HG03103 (cell line): ENCODE data around the gene STRAP.
"Not testable (repeated sequence)": the region's sequence is repeated elsewhere in the genome, so short reads cannot be mapped to it uniquely, and the experiment has no call there.

Source experiments
- ATAC-seq: cut with Tn5 transposase; IDR thresholded peaks from one replicate; pipeline ENCODE4 v1.9.1; 2021; ENCODE audit warnings: low read depth; ENCODE audit not compliant: unreplicated experiment

STRAP gene

DNA sequence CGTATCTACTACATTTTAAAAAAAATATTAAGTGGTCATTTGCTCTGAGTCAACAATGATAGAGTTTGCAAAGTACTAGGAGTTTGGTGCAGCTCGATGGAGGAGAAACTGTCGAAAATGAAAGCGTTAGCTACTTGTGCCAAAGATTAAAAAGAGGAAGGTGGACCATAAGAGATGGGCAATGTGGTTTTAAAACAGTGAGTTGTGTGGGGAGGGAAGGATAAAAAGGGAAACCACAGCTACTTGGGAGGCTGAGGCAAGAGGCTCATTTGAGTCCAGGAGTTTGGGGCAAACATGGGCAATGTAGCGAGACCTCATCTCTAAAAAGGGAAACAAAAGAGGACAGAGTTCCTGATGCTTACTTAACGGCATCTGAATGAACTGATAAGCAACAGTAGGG lies 18.2 kb upstream of the STRAP start:
- peak; percentile 84 for ATAC-seq

DNA sequence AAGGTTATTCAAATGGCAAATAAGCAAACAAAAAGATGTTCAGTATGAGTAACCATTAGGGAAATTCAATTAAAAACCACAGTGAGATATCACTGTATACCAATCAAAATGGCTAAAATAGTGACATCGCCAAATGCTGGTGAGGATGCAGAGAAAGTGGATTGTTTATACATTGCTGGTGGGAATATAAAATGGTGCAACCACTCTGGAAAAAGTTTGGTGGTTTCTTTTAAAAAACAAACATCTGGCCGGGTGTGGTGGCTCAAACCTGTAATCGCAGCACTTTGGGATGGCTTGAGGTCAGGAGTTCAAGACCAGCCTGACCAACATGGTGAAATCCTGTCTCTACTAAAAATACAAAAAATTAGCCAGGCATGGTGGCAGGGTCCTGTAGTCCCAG lies 14.0 kb upstream of the STRAP start:
- ATAC-seq, result no peak

DNA sequence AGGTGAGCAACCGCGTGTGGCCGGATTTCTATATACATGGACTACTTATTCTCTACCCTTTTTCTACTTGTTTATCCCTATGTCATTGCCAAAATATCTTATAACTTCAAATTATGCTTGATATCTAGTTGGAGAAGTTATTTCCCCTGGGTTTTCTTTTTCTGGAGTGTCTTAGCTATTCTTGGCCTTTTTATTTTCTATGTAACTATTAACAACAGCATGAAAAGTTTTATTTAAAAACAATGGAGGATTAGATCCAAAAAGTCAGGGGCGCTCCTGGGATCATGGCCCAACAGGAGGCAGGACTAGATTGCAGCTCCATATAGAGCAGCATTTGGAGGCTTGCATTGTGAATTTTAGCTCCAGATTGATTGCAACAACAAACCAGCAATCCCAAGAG lies 8.6 kb upstream of the STRAP start:
- ATAC-seq, result no peak

DNA sequence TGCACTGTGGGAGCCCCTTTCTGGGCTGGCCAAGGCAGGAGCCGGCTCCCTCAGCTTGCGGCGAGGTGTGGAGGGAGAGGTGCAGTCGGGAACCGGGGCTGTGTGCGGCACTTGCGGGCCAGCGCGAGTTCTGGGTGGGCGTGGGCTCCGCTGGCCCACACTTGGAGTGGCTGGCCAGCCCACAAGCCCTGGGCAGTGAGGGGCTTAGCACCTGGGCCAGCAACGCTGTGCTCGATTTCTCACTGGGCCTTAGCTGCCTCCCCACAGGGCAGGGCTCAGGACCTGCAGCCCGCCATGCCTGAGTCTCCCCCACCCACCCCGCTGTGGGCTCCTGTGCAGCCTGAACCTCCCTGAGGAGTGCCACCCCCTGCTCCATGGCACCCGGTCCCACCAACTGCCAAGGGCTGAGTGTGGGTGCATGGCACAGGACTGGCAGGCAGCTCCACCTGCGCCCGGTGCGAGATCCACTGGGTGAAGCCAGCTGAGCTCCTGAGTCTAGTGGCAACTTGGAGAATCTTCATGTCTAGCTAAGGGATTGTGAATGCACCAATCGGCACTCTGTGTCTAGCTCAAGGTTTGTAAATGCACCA lies 7.5 kb upstream of the STRAP start:
- not testable (repeated sequence) for ATAC-seq

DNA sequence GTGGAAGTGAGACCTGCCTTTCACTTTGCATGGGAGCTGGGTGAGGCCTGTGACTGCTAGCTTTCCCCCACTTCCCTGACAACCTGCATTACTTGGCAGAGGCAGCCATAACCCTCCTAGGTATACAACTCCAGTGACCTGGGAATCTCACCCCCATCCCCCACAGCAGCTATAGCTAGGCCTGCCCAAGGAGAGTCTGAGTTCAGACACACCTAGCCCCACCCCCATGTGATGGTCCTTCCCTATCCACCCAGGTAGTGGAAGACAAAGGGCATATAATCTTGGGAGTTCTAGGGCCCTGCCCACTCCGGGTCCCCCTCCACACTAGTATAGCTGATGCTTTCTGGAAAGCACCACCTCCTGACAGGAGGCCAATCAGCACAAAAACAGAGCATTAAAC lies 6.3 kb upstream of the STRAP start:
- ATAC-seq, result no peak

DNA sequence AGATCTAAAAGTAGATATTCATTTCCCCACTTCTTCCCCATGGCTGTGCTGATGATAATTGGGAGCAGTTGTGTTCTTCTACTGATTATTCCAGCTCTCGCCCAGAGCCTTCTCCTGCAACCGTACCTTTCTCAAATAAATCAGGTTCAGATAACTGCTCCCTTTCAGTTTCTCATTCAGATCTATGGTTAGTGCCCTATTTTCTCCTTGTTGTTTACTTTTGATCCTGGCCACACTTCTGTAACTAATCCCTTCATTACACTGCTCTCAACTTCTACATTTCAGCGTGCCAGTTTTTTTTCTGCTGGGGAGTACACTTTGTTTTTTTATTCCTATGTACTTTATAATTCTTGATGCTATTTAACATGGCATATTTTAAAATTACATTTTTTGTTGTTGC lies 2.8 kb upstream of the STRAP start:
- ATAC-seq, result no peak

DNA sequence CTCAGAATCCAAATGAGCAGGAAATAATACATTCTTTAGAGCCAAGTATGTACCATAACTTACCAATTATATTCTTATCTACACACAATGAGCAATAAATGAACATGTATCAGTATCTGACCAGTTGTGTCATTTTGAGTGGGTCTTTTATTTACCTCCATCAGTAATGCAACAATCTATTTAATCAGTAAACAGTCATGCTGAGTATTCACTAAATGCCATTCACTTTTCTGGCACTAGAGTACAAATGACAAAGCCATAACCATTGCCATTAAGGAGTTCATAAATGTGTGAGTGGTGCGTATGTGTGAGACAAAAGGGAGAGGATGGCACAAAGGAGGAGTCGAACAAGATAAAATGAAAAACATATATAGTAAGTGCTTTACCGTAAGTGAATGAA lies 1.5 kb upstream of the STRAP start:
- ATAC-seq, result no peak

DNA sequence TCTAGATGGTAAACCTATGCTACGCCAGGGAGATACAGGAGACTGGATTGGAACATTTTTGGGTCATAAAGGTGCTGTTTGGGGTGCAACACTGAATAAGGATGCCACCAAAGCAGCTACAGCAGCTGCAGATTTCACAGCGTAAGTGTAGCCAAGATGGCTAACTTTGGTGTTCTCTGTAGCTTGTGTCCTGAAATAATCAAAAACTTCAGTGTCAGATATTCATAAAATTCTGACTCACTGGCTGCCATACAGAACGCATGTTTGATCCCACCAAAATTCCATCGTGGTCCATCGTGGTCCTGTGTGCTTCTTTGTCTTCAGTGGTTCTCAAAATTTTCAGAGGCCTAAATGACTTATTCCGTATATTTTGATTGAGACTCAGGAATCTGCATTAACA lies 1.3 kb downstream of the STRAP start:
- no peak for ATAC-seq

DNA sequence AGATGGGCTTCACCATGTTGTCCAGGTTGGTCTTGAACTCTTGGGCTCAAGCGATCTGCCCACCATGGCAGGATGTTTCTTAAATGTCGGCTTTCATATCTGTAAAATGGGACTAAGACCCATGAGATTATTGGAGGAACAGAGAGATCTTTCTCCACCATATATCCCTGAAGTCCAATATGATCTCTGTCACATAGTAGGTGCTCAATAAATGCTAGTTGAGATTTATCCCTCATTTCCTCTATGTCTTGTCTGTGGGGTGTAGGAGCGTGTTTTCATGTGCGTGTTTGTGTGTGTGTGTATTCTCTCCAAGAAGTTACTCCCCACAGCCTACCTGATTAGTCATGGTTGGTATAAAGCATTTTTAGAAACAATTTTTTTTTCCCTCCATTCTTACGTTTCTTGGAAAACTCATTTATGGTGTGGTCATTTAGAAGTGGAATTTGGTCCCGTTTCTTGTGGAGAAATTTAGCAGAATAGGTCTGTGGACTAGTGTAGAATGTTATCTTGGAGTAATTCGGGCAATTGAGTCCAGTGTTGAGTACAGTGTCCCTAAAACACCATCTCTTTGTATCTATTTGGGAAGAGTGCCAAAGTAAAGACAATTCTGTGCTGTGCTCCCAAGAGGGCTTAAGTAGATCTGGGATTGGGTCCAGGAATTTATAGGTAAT lies 4.3 kb downstream of the STRAP start:
- ATAC-seq, result no peak

DNA sequence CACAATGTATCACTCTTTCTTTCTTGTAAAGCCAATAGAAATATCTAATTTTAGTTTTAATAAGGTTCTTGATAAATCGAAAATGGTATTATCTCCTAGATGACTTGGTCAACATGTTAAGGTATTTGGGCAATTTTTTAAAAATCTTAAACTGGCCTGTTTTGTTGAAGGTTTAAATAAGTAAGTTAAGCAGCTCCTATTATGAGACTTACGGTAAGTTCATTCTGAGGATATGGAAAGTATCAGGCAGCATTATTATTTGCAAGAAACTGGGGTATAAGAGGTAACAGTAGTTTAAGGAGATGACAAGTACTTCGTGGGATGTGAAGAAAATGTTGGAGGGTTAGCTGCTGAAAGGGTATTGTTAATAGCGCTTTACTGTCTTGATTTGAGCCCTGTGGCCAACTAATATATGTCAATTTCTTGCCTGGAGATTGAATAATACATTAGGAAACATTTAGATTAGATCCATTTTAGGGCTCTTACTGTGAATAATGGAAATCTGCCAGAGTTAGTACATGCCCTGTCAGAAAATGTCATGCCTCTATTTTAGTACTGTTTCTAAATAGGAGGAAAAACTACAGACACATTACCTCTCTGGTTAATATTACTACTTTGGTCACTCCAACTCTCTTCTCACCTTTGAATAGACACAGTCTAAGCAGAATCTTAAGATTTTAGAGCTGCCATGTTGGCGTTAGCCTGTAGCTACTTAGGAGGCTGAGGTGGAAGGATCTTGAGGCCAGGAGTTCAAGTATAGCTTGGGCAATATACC lies 5.0 kb downstream of the STRAP start:
- ATAC-seq, result no peak

DNA sequence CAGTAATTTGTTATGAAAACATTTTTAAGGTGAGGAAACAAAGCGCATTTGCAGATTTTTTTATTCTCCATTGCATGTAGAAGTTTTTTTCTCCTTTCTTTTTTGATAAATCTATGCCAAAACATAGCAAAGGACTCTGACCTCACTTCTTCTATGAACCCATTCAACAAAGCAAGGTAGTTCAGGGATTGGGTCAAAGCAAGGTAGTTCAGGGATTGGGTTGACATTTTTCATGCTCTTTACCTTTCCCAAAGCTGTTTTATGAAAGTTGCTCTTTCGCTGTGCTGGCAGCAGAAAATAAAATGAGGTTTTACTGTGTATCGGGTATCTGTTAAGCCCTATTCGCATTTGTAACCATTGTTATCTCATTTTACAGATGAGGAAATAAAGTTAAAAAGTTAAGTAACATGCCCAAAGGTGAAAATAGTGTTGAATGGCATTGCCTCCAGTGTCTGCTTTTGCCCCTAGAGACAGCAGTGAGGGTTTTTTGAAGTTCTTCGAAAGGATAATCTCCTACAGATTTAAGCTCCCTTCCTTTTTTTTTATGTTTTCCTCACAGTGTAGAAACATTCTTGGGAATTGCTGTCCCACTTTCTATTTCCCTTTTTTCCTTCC lies 10.6 kb downstream of the STRAP start:
- ATAC-seq, result no peak

DNA sequence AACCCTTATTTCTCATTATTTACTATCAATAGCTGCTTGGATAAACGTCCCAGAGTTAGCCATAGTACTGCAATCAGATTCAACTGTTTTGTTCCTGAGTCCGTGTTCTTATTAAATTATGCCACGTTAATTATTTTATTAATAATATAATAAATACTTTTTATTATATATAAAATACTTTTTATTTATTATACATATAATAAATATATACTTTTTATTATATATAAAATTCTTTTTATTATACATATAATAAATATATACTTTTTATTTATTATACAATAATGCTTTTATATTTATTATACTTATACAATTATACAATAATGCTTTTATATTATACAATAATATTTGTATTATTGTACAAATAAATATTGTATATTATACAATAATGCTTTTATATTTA lies 11.1 kb downstream of the STRAP start:
- no peak for ATAC-seq

DNA sequence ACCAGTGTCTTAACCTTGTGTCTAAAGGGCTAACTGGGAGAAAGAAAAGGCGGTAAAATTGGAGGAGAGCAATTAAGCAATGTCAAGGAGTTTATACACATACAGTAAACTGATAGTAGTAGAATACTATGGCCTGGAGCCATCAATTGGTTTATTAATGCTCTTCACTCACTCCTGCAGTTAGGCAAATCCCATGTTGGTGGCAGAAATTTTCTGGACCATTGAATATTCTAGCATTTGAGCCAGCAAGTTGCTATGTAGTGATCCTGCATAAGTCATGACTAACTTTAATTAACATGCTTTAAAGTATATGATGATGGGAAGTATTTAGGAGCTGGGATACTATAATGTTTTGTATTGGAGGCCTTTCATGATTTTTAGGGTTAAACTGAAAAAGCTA lies 14.7 kb downstream of the STRAP start:
- ATAC-seq, result no peak

DNA sequence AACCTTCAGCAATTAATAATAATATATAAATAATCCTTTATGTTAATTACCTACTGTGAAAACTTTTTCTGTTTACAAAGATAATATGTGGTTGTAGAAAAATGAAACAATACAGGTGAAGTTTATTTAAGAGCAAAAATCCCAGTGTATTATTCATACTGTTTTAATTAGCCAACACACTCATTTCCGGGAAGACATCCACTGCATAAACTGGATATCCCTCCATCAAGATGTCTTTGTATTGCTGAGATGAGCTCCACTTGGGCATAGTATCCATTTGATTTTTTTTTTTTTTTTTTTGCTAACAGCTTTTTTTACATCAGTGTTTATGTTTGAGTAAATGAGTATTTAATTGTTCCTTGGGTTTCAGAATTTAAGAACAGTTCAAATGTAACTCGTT lies 15.2 kb downstream of the STRAP start:
- ATAC-seq, result no peak

DNA sequence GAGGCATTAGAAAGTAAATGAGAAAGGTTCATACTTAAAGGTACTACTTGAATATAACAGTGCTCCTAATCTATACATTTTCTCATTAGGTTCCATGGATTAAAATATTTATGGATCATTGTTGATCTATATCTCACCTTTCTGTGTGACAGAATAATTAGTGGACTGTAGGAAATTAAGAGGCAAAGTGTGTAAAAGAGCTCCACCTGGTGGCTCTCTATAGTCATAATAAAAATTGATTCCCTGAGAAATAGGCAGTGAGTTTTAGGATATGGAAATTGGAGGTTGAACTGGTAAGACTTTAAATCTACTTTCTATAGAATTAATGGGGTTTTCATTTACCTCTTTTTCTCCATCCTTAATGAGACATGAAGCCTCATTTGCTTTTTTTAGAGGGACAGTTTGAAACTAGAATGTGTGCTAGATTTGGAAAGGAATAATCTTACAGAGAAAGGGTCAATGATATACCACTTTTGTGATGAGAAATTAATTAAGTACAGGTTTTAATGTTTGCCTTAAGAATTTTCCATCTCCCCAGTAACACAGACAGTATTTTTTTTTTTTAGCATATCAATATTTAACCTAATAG lies 17.2 kb downstream of the STRAP start:
- ATAC-seq, result no peak

DNA sequence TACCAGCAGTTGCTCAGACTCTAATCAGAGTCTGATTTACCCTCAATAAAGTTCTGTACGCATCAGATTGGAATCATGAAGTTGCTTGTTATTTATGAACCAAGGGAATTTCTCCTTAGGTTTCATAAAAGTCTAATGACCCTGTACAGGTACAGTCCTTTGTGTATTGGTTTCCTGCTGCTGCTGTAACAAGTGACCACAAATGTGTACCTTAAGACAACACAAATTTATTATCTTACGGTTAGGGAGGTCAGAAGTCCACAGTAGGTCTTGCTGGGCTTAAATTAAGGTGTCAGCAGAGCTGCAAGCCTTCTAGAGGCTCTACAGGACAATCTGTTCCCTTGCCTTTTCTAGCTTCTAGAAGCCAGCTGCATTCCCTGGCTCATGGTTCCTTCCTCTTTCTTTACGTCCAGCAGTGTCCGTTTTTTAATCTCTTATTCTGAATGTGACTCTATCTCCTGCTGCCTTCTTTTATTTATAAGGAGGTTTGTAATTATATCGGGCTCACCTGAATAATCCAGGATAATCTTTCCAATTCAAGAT lies 22.3 kb downstream of the STRAP start:
- ATAC-seq, result no peak

DNA sequence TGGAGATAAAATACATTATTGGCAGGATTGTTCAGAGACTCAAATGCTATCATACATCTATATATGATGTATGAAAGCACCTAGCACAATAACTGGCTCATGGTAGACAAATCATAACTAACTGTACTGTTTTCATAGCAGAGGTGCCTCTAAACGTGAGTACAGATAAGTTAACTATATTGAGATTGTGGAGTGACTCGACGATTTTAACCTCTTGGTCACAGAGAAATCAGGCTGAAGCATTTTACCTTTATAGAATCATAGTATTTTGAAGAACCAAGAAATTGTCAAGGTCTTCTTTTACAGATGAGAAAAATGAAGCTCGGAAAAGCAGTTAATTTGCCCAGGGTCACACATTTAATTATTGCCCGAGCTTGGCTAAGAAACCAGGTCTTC lies 28.3 kb downstream of the STRAP start:
- ATAC-seq, result no peak

DNA sequence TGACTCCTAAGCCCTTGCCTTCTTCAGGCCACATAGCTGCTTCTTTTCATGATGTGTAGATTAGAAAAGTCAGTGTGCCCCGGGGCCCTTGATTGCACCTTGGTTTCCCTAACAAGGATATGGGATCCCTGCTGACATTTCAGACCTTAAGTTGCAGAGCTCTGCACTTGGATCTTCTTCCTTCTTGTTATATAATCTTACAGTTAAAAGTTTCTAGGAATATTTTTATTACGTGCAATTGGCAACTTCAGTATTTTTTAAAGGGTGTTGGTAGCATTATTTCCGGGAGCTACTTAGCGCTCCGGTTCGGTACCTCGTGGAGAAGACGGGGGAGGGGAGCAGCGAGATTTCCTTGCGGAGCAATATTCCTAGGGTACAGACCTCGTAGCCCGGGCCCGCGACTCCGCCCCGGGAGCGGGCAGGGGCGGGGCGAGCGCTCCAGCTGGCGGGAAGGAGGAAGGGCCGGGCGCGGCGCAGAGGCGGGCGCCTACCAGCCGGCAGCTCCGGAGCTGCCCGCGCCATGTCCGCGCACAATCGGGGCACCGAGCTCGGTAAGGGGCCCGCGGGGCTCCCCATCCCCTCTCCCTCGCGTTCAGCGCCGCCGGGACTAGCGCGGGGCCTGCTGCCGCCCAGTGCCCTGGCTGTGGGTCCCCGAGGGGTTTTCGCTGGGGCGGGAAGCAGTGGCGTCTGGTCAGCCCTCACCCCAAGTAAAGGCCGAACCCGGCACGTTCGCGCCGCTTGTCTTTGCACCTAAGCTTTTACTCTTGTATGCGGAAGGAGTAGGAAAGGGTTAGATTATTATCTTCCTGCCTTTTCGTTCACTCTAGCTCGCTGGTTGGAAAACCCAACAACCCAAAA lies 28.9 kb downstream of the STRAP start, which contains the start of gene DERA:
Gene DERA (plus strand): TSS at position 469 of the 858 bp plus-strand sequence. CDS start 52 bp downstream, at position 521.
- peak; percentile 92 for ATAC-seq

DNA sequence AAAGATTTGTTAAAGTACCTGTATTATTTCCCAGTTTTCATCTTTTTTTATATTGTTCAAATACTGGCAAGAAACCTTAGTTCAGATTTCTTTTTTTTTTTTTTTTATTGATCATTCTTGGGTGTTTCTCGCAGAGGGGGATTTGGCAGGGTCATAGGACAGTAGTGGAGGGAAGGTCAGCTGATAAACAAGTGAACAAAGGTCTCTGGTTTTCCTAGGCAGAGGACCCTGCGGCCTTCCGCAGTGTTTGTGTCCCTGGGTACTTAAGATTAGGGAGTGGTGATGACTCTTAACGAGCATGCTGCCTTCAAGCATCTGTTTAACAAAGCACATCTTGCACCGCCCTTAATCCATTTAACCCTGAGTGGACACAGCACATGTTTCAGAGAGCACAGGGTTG lies 29.7 kb downstream of the STRAP start:
- ATAC-seq, result not testable (repeated sequence)

DNA sequence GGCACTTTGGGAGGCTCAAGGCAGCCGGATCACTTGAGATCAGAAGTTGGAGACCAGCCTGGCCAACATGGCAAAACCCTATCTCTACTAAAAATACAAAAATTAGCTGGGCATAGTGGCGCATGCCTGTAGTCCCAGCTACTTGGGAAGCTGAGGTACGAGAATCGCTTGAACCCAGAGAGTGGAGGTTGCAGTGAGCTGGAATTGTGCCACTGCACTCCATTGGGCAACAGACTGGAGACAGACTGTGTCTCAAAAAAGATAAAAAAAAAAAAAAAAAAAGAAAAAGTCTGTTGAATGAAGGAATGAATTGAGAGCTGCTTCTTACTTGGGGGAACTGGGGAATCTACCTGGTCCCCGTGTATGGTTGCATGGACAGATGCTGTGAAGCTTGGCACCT lies 31.9 kb downstream of the STRAP start:
- not testable (repeated sequence) for ATAC-seq
